H1 (cell line): ENCODE results near the gene SLC30A2. TPM values are rescaled to one million over a fixed set of nuclear protein-coding genes. Genes with fewer than 3 reads are reported as not detected.

Experiments used
- CTCF ChIA-PET: fragments of 300-600 bp; sonication (Branson Sonifier 250); formaldehyde crosslinking; loops from one replicate; lab custom pipeline; 2021; ENCODE audit not compliant: partially characterized antibody; lab: Charles Lee
- POLR2A ChIA-PET: fragments of 300-600 bp; sonication (Branson Sonifier 250); formaldehyde crosslinking; loops from one replicate; lab custom pipeline; 2021; ENCODE audit warnings: inconsistent platforms; ENCODE audit not compliant: partially characterized antibody; lab: Charles Lee
- DNase-seq, 2 experiments: peaks; one replicate each; pipeline versions ENCODE4 v3.0.0 to v3.0.0-alpha.2; 2010 to 2022; ENCODE audit warnings: low spot score in 2 of 2, low read depth in 1 of 2, mixed read lengths in 1 of 2
- FAIRE-seq: peaks from 2 replicates; lab custom pipeline; 2011; peaks lifted over from hg19 to GRCh38; lab: Jason Lieb, UNC
- H2AFZ ChIP-seq: 2 replicates; pipeline ENCODE4 v1.8.1; 2012; ENCODE audit warnings: low read length, inconsistent platforms
- H2AK5ac ChIP-seq: 2 replicates; pipeline ENCODE4 v1.6.1; 2013; ENCODE audit warnings: low read depth, low read length
- H2BK120ac ChIP-seq: replicated peaks from 2 replicates; pipeline ENCODE3; 2013; ENCODE audit warnings: low read depth, low read length, inconsistent platforms
- H2BK12ac ChIP-seq: 2 replicates; pipeline ENCODE4 v1.6.1; 2013; ENCODE audit warnings: low read depth, low read length
- H2BK15ac ChIP-seq: 2 replicates; pipeline ENCODE4 v1.6.1; 2013; ENCODE audit warnings: low read length
- H2BK20ac ChIP-seq: 2 replicates; pipeline ENCODE4 v1.6.1; 2013; ENCODE audit warnings: low read length
- H2BK5ac ChIP-seq: 2 replicates; pipeline ENCODE4 v1.6.1; 2013; ENCODE audit warnings: low read depth, low read length
- H3K14ac ChIP-seq: 2 replicates; pipeline ENCODE4 v1.6.1; 2013; ENCODE audit warnings: inconsistent platforms; ENCODE audit not compliant: insufficient read length
- H3K18ac ChIP-seq: 2 replicates; pipeline ENCODE4 v1.6.1; 2013; ENCODE audit warnings: low read length; ENCODE audit errors: extremely low read depth
- H3K23ac ChIP-seq: 2 replicates; pipeline ENCODE4 v1.6.1; 2013; ENCODE audit warnings: inconsistent platforms; ENCODE audit not compliant: insufficient read length
- H3K23me2 ChIP-seq: 2 replicates; pipeline ENCODE4 v1.6.1; 2013; ENCODE audit warnings: low read depth, low read length
- H3K27ac ChIP-seq: 2 replicates; pipeline ENCODE4 v1.6.1; 2011; ENCODE audit warnings: low read depth, low read length, inconsistent platforms
- H3K27me3 ChIP-seq, 4 experiments: replicated peaks in 1 of 4; 1 replicate in 1 of 4; 2 replicates in 3 of 4; pipeline versions ENCODE4 v1.6.1 to v1.8.1; 2011 to 2013; ENCODE audit warnings: low read length in 3 of 4, mild to moderate bottlenecking in 3 of 4, inconsistent platforms in 2 of 4, mixed read lengths in 2 of 4, moderate library complexity in 1 of 4; ENCODE audit not compliant: control insufficient read depth in 3 of 4, insufficient read depth in 3 of 4; ENCODE audit errors: extremely low read depth in 1 of 4
- H3K36me3 ChIP-seq, 4 experiments: 2 replicates each; pipeline versions ENCODE4 v1.6.1 to v1.8.1; 2011 to 2013; ENCODE audit warnings: mild to moderate bottlenecking in 4 of 4, low read length in 3 of 4, moderate library complexity in 2 of 4, control low read depth in 1 of 4, inconsistent platforms in 1 of 4; ENCODE audit not compliant: insufficient read depth in 4 of 4, control insufficient read depth in 2 of 4
- H3K4ac ChIP-seq: replicated peaks from 2 replicates; pipeline ENCODE3; 2013; ENCODE audit warnings: low read length, low read depth, mixed read lengths, inconsistent platforms; ENCODE audit not compliant: insufficient read length
- H3K4me1 ChIP-seq, 4 experiments: replicated peaks in 1 of 4; 1 replicate in 1 of 4; 2 replicates in 3 of 4; pipeline versions ENCODE4 v1.6.1 to v1.8.1; 2011 to 2013; ENCODE audit warnings: low read length in 3 of 4, inconsistent platforms in 2 of 4, mixed read lengths in 1 of 4; ENCODE audit not compliant: insufficient read depth in 4 of 4, control insufficient read depth in 3 of 4
- H3K4me2 ChIP-seq, 2 experiments: 2 replicates each; pipeline versions ENCODE4 v1.6.1 to v1.8.1; 2011 to 2013; ENCODE audit warnings: low read depth in 2 of 2, low read length in 2 of 2, control low read depth in 1 of 2, inconsistent platforms in 1 of 2, mild to moderate bottlenecking in 1 of 2; ENCODE audit not compliant: insufficient read depth in 1 of 2
- H3K4me3 ChIP-seq, 4 experiments: fragments of 200-600, 300-600 bp in 1 of 4; sonication (generic), shearing (Covaris generic), sonication (Bioruptor Twin) in 1 of 4; 2 replicates each; pipeline versions ENCODE4 v1.5.1 to v1.8.1; 2011 to 2016; ENCODE audit warnings: low read length in 4 of 4, low read depth in 3 of 4, control low read depth in 2 of 4, inconsistent platforms in 2 of 4, mild to moderate bottlenecking in 2 of 4, mixed read lengths in 1 of 4, moderate library complexity in 1 of 4; ENCODE audit not compliant: insufficient read depth in 2 of 4; ENCODE audit errors: extremely low read depth in 1 of 4
- H3K56ac ChIP-seq: replicated peaks from 2 replicates; pipeline ENCODE3; 2013; ENCODE audit warnings: low read depth, mild to moderate bottlenecking, mixed read lengths, low read length, inconsistent platforms; ENCODE audit not compliant: insufficient read length
- H3K79me1 ChIP-seq: 2 replicates; pipeline ENCODE4 v1.6.1; 2013; ENCODE audit warnings: low read depth, low read length, control low read depth
- H3K79me2 ChIP-seq, 2 experiments: 2 replicates each; pipeline versions ENCODE4 v1.6.1 to v1.8.1; 2012 to 2013; ENCODE audit warnings: low read length in 2 of 2, mild to moderate bottlenecking in 2 of 2, inconsistent platforms in 1 of 2; ENCODE audit not compliant: insufficient read depth in 2 of 2, control insufficient read depth in 1 of 2
- H3K9ac ChIP-seq, 4 experiments: replicated peaks in 1 of 4; 1 replicate in 1 of 4; 2 replicates in 3 of 4; pipeline versions ENCODE4 v1.6.1 to v1.8.1; 2011 to 2013; ENCODE audit warnings: low read depth in 3 of 4, low read length in 3 of 4, control low read depth in 2 of 4, mild to moderate bottlenecking in 2 of 4, moderate library complexity in 2 of 4, inconsistent platforms in 1 of 4; ENCODE audit errors: extremely low read depth in 1 of 4
- H3K9me3 ChIP-seq, 2 experiments: 2 replicates each; pipeline versions ENCODE4 v1.6.1 to v1.8.1; 2012 to 2013; ENCODE audit warnings: mild to moderate bottlenecking in 2 of 2, moderate library complexity in 2 of 2, control low read depth in 1 of 2, inconsistent platforms in 1 of 2, low read depth in 1 of 2, low read length in 1 of 2, mixed read lengths in 1 of 2; ENCODE audit not compliant: insufficient read depth in 2 of 2
- H4K20me1 ChIP-seq, 2 experiments: replicated peaks in 1 of 2; 2 replicates each; pipeline versions ENCODE3 to v1.8.1; 2011 to 2013; ENCODE audit warnings: inconsistent platforms in 2 of 2, low read length in 2 of 2, mild to moderate bottlenecking in 1 of 2; ENCODE audit not compliant: insufficient read depth in 2 of 2, control insufficient read depth in 1 of 2
- H4K5ac ChIP-seq: 2 replicates; pipeline ENCODE4 v1.6.1; 2013; ENCODE audit warnings: low read length, low read depth, mixed read lengths, inconsistent platforms; ENCODE audit not compliant: insufficient read length
- H4K8ac ChIP-seq: 2 replicates; pipeline ENCODE4 v1.8.0; 2013; ENCODE audit warnings: mild to moderate bottlenecking, moderate library complexity, low read length, inconsistent platforms; ENCODE audit not compliant: insufficient read depth; ENCODE audit errors: extremely low read depth
- H4K91ac ChIP-seq: replicated peaks from 2 replicates; pipeline ENCODE3; 2013; ENCODE audit warnings: low read length, mixed read lengths, inconsistent platforms; ENCODE audit not compliant: insufficient read length
- MAFK ChIP-seq: IDR thresholded peaks from 2 replicates; pipeline ENCODE4 v1.6.1; 2012; ENCODE audit warnings: low read depth, mild to moderate bottlenecking, improper control_type of control experiment, low read length
- RXRA ChIP-seq: IDR thresholded peaks from 2 replicates; pipeline ENCODE4 v1.6.1; 2011; ENCODE audit warnings: low read depth, mild to moderate bottlenecking, low read length, moderate library complexity; ENCODE audit not compliant: insufficient read depth
- SIX5 ChIP-seq: IDR thresholded peaks from 2 replicates; pipeline ENCODE4 v1.6.1; 2011; ENCODE audit warnings: mild to moderate bottlenecking, low read depth, low read length
- SP4 ChIP-seq: IDR thresholded peaks from 2 replicates; pipeline ENCODE4 v1.6.1; 2012; ENCODE audit warnings: low read length, inconsistent platforms
- WGBS, 2 experiments: shearing (Covaris generic) in 1 of 2; methylation state at CpG; one replicate each; pipeline versions ENCODE4 v1.1.6 to v1.1.7; 2013 to 2015; ENCODE audit warnings: low lambda C conversion rate in 2 of 2, mixed read lengths in 2 of 2, inconsistent platforms in 1 of 2, low coverage in 1 of 2, missing lambda C conversion rate in 1 of 2; ENCODE audit not compliant: insufficient replicate concordance in 2 of 2, insufficient coverage in 1 of 2, insufficient read length in 1 of 2; ENCODE audit errors: extremely low coverage in 1 of 2, missing lambda C conversion rate in 1 of 2; 5-methylcytosine and 5-hydroxymethylcytosine counted together
- polyA plus RNA-seq, 7 experiments: library from polyadenylated mRNA; depleted of rRNA in 3 of 7; stranded (reverse) in 5 of 7; unstranded in 2 of 7; fragments of >200 nt in 5 of 7; fragments of 200-250 nt in 2 of 7; gene quantifications; 1 replicate in 5 of 7; 2 replicates in 1 of 7; 4 replicates in 1 of 7; pipeline versions ENCODE4 v1.2.1 to v1.2.3, GENCODE V29; 2011 to 2013; ENCODE audit warnings: missing spikeins in 2 of 7, mixed read lengths in 2 of 7
- total RNA-seq: library from RNA; stranded (reverse); fragmentation: NEBNext Ultra II Directional; extraction: Animal tissue kit (Norgen Biotek cat#: 25700); gene quantifications from 2 replicates; pipeline ENCODE4 v1.2.1, GENCODE V29; 2021

Gene SLC30A2
- total and polyA plus RNA-seq, 2 of the 8 experiments (the other 6 are each of a cell fraction or from before 2014, with no cell fraction given) = 0.19 to 0.76 TPM

DNA sequence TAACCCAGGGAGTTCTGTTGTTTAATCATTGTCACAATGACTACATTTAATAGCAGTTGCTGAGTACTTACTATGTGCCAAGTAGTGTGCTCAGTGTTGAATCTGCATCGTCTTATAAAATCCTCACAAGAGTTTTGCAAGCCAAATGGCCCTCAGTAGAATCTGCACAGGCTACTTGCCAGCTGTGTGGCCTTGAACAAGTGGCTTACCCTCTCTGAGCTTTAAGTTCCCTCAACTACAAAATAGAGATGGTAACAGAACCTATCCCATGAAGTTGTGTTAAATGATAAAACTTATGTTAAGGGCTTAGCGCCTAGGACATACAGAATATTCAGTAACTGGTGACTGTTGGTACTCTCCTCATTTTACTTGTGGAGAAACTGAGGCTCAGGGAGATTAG is 9.1 kb upstream of the SLC30A2 start:
- H3K4me3 ChIP-seq = no peak overlapping the region
- no peak overlapping the region for H3K4me2 ChIP-seq
- H2BK120ac ChIP-seq = no peak overlapping the region
- WGBS, 2 experiments = 81% methylated on average over 2 of the region's 2 CpGs; no CpG with 5 or more reads in 1 of the 2 experiments
- FAIRE-seq = no peak
- no peak overlapping the region for H3K27ac ChIP-seq
- H2AFZ ChIP-seq = no peak overlapping the region
- POLR2A ChIA-PET = interaction anchor here (1.4 to 2.1 kb wide), 2 partner anchors 10 to 12 kb away, joined by 3 to 11 read pairs; partner anchors contain the start of genes SLC30A2 and TRIM63
- no peaks in the 10 kb centered on the region for H4K20me1 ChIP-seq
- no peak overlapping the region for H3K56ac ChIP-seq
- peaks cover 0 to 2% (median 0%) of the 10 kb centered on the region in 4 experiments; a peak in 2 of 7 replicates for H3K27me3 ChIP-seq
- H3K14ac ChIP-seq = no peak overlapping the region
- H4K5ac ChIP-seq = no peak overlapping the region
- H3K36me3 ChIP-seq = no peaks in the 10 kb centered on the region
- CTCF ChIA-PET = interaction anchor here (1.1 to 4.0 kb wide), 10 partner anchors 10 to 179 kb away, joined by 3 to 32 read pairs (median 4); partner anchors contain the start of genes CEP85, PAFAH2 and TRIM63
- no peak overlapping the region for H3K4ac ChIP-seq
- DNase-seq = no peak
- no peaks in the 10 kb centered on the region for H3K79me1 ChIP-seq
- H2BK12ac ChIP-seq = no peak overlapping the region
- H2BK5ac ChIP-seq = no peak overlapping the region
- no peaks in the 10 kb centered on the region for H3K79me2 ChIP-seq
- H3K9ac ChIP-seq = no peak overlapping the region
- H4K8ac ChIP-seq = no peak overlapping the region
- H3K4me1 ChIP-seq = 0 out of 7 replicates have a peak, but pooled peaks cover 0 to 2% (median 0%) of the 10 kb centered on the region in 4 experiments
- no peak for TF ChIP-seq SP4
- TF ChIP-seq MAFK = no peak
- TF ChIP-seq RXRA = no peak
- no peak for TF ChIP-seq SIX5
- TF ChIP-seq, all 59 proteins: peak for 0
- Histone ChIP-seq H2AK5ac (no peak overlapping the region), H3K9me3 (no peaks in the 10 kb centered on the region), H2BK15ac (no peak overlapping the region), H2BK20ac (no peak overlapping the region), H3K23me2 (no peaks in the 10 kb centered on the region), H4K91ac (no peak overlapping the region), H3K18ac (no peak overlapping the region), H3K23ac (no peak overlapping the region)
